Body of pancreas (tissue), 4 donors: Measurements from ENCODE around the gene FLCN.

Experiments
- CTCF ChIP-seq, 7 experiments: fragments of 450-650 bp in 4 of 7; fragments of 200-600 bp in 3 of 7; sonication (generic) in 3 of 7; IDR thresholded peaks; one replicate each; pipeline ENCODE4 v1.5.1; 2016 to 2019; ENCODE audit warnings: antibody characterized with exemption in 7 of 7
- POLR2A ChIP-seq, 3 donors: fragments of 450-650 bp; IDR thresholded peaks; one replicate each; pipeline ENCODE4 v1.6.1; 2016; ENCODE audit warnings: antibody characterized with exemption in 3 of 3, mild to moderate bottlenecking in 2 of 3

- no peak for TF ChIP-seq CTCF (IDR thresholded peaks at IDR 0.05)
- TF ChIP-seq POLR2A (IDR thresholded peaks at IDR 0.05): no peak
These were observed 22.1 kb downstream of the FLCN start for GRCh38 chr17:17214646-17215436.
